HuH-7.5 (cell line): ENCODE data around the gene SYNGR3.
A peak's percentile ranks its signal among the peaks of the same experiment; 100 is the strongest.

Experiments used
- DNase-seq: peaks from one replicate; pipeline ENCODE4 v3.0.0; 2011; ENCODE audit warnings: low spot score

SYNGR3 gene

GRCh38 chr16:1992704-1993317, 3.0 kb downstream of the SYNGR3 start:
- DNase-seq: no peak

- no peak for DNase-seq
Observed at GRCh38 chr16:1993731-1994131, 4.0 kb downstream of the SYNGR3 start.

GRCh38 chr16:1997494-1998359, 8.0 kb downstream of the SYNGR3 start:
- no peak for DNase-seq

GRCh38 chr16:1998360-1998835, 8.6 kb downstream of the SYNGR3 start:
- no peak for DNase-seq

GRCh38 chr16:1998852-1999801, 9.4 kb downstream of the SYNGR3 start:
- no peak for DNase-seq

- DNase-seq: no peak
Observed at GRCh38 chr16:1999866-2000514, 10.2 kb downstream of the SYNGR3 start.

GRCh38 chr16:2001035-2001434, 11.3 kb downstream of the SYNGR3 start:
- no peak for DNase-seq

GRCh38 chr16:2001456-2002355, 11.9 kb downstream of the SYNGR3 start:
- DNase-seq: no peak

GRCh38 chr16:2002406-2003230, 12.8 kb downstream of the SYNGR3 start:
- no peak for DNase-seq

GRCh38 chr16:2003231-2003826, 13.6 kb downstream of the SYNGR3 start:
- DNase-seq: no peak

GRCh38 chr16:2003827-2004641, 14.3 kb downstream of the SYNGR3 start:
- DNase-seq: peak; percentile 97

GRCh38 chr16:2004795-2005517, 15.2 kb downstream of the SYNGR3 start:
- no peak for DNase-seq

GRCh38 chr16:2005646-2006045, 15.9 kb downstream of the SYNGR3 start:
- DNase-seq: no peak

- DNase-seq: no peak
Observed at GRCh38 chr16:2006317-2006716, 16.5 kb downstream of the SYNGR3 start.

GRCh38 chr16:2007081-2007836, 17.5 kb downstream of the SYNGR3 start:
- DNase-seq: no peak

- DNase-seq: no peak
Observed at GRCh38 chr16:2008009-2008526, 18.3 kb downstream of the SYNGR3 start.
